H9 (cell line): ENCODE measurements around the gene TMEM151A. TPM values are rescaled to one million over a fixed set of nuclear protein-coding genes. Genes with fewer than 3 reads are reported as not detected.

Experiments
- DNase-seq: peaks from one replicate; pipeline ENCODE4 v3.0.0-alpha.2; 2017
- H2AFZ ChIP-seq: one replicate; pipeline ENCODE4 v1.6.1; 2013; ENCODE audit warnings: mild to moderate bottlenecking, low read length, control low read depth, moderate library complexity
- H2AK5ac ChIP-seq: 2 replicates; pipeline ENCODE4 v1.6.1; 2013; ENCODE audit warnings: low read length, control low read depth, mixed read lengths; ENCODE audit not compliant: insufficient read length
- H2BK120ac ChIP-seq: one replicate; pipeline ENCODE4 v1.6.1; 2013; ENCODE audit warnings: low read depth, mild to moderate bottlenecking, low read length, control low read depth, inconsistent platforms; ENCODE audit not compliant: poor library complexity, severe bottlenecking
- H2BK12ac ChIP-seq: 2 replicates; pipeline ENCODE4 v1.6.1; 2013; ENCODE audit warnings: low read length, control low read depth, mixed read lengths, low read depth; ENCODE audit not compliant: insufficient read length
- H2BK15ac ChIP-seq: 2 replicates; pipeline ENCODE4 v1.6.1; 2013; ENCODE audit warnings: low read depth, low read length, control low read depth
- H2BK20ac ChIP-seq: one replicate; pipeline ENCODE4 v1.6.1; 2013; ENCODE audit warnings: low read depth, mild to moderate bottlenecking, low read length, control low read depth, inconsistent platforms; ENCODE audit not compliant: poor library complexity, severe bottlenecking
- H2BK5ac ChIP-seq: 2 replicates; pipeline ENCODE4 v1.6.1; 2013; ENCODE audit warnings: low read length, control low read depth, mixed read lengths; ENCODE audit not compliant: insufficient read length
- H3K14ac ChIP-seq: 2 replicates; pipeline ENCODE4 v1.6.1; 2013; ENCODE audit warnings: low read length, control low read depth; ENCODE audit not compliant: insufficient read depth
- H3K18ac ChIP-seq: 2 replicates; pipeline ENCODE4 v1.6.1; 2013; ENCODE audit warnings: low read depth, mild to moderate bottlenecking, mixed read lengths, low read length, control low read depth; ENCODE audit not compliant: insufficient read length
- H3K23ac ChIP-seq: 2 replicates; pipeline ENCODE4 v1.6.1; 2013; ENCODE audit warnings: low read length, control low read depth, mixed read lengths, low read depth; ENCODE audit not compliant: insufficient read length
- H3K23me2 ChIP-seq: 2 replicates; pipeline ENCODE4 v1.6.1; 2013; ENCODE audit warnings: low read depth, mild to moderate bottlenecking, mixed read lengths, low read length, control low read depth; ENCODE audit not compliant: insufficient read length, poor library complexity, severe bottlenecking
- H3K27ac ChIP-seq: 2 replicates; pipeline ENCODE4 v1.5.1; 2013; ENCODE audit warnings: low read length, control low read depth, mixed read lengths, low read depth; ENCODE audit not compliant: insufficient read length
- H3K27me3 ChIP-seq: 2 replicates; pipeline ENCODE4 v1.6.1; 2013; ENCODE audit warnings: low read length, control low read depth, inconsistent platforms; ENCODE audit not compliant: insufficient read depth
- H3K4ac ChIP-seq: 2 replicates; pipeline ENCODE4 v1.6.1; 2013; ENCODE audit warnings: low read depth, mild to moderate bottlenecking, control low read depth, inconsistent platforms, low read length, moderate library complexity
- H3K4me1 ChIP-seq: 2 replicates; pipeline ENCODE4 v1.6.1; 2013; ENCODE audit warnings: low read length, control low read depth, inconsistent platforms; ENCODE audit not compliant: insufficient read depth
- H3K4me2 ChIP-seq: 2 replicates; pipeline ENCODE4 v1.6.1; 2013; ENCODE audit warnings: low read length, control low read depth, mixed read lengths; ENCODE audit not compliant: insufficient read length, insufficient read depth
- H3K56ac ChIP-seq: 2 replicates; pipeline ENCODE4 v1.6.1; 2013; ENCODE audit warnings: low read depth, mild to moderate bottlenecking, mixed read lengths, low read length, control low read depth; ENCODE audit not compliant: insufficient read length
- H3K79me1 ChIP-seq: 2 replicates; pipeline ENCODE4 v1.6.1; 2013; ENCODE audit warnings: low read depth, mild to moderate bottlenecking, moderate library complexity, low read length, control low read depth, inconsistent platforms; ENCODE audit not compliant: insufficient read depth, poor library complexity, severe bottlenecking
- H3K79me2 ChIP-seq: 2 replicates; pipeline ENCODE4 v1.6.1; 2013; ENCODE audit warnings: low read length, control low read depth, inconsistent platforms; ENCODE audit not compliant: insufficient read depth
- H3K9ac ChIP-seq: 2 replicates; pipeline ENCODE4 v1.6.1; 2013; ENCODE audit warnings: low read length, control low read depth, mixed read lengths; ENCODE audit not compliant: insufficient read length; ENCODE audit errors: extremely low read depth
- H3K9me3 ChIP-seq: one replicate; pipeline ENCODE4 v1.6.1; 2013; ENCODE audit warnings: low read depth, low read length, inconsistent platforms; ENCODE audit not compliant: control insufficient read depth
- H3T11ph ChIP-seq: one replicate; pipeline ENCODE4 v1.6.1; 2013; ENCODE audit warnings: mild to moderate bottlenecking, low read length, control low read depth, inconsistent platforms
- H4K20me1 ChIP-seq: one replicate; pipeline ENCODE4 v1.6.1; 2013; ENCODE audit not compliant: control insufficient read depth, insufficient read length, insufficient read depth
- H4K5ac ChIP-seq: 2 replicates; pipeline ENCODE4 v1.6.1; 2013; ENCODE audit warnings: low read depth, mild to moderate bottlenecking, mixed read lengths, low read length, control low read depth; ENCODE audit not compliant: insufficient read length
- H4K8ac ChIP-seq: replicated peaks from 2 replicates; pipeline ENCODE4 v1.6.1; 2013; ENCODE audit warnings: low read length, control low read depth, mixed read lengths, low read depth; ENCODE audit not compliant: insufficient read length
- H4K91ac ChIP-seq: 2 replicates; pipeline ENCODE4 v1.6.1; 2013; ENCODE audit warnings: low read depth, mild to moderate bottlenecking, moderate library complexity, mixed read lengths, low read length, control low read depth; ENCODE audit not compliant: insufficient read length
- H3K27ac Mint-ChIP-seq, 3 experiments: 2 replicates in 2 of 3; 3 replicates in 1 of 3; pipeline ENCODE4 v1.8.0; 2020 to 2021; ENCODE audit warnings: mixed read lengths in 3 of 3, mild to moderate bottlenecking in 1 of 3, moderate library complexity in 1 of 3
- H3K27me3 Mint-ChIP-seq: 2 replicates; pipeline ENCODE4 v1.8.0; 2021; ENCODE audit warnings: low read depth, mild to moderate bottlenecking, moderate library complexity, mixed read lengths
- H3K36me3 Mint-ChIP-seq, 3 experiments: 2 replicates in 2 of 3; 3 replicates in 1 of 3; pipeline ENCODE4 v1.8.0; 2020 to 2021; ENCODE audit warnings: low read depth in 3 of 3, mixed read lengths in 3 of 3; ENCODE audit not compliant: insufficient read depth in 1 of 3
- H3K4me1 Mint-ChIP-seq, 2 experiments: 2 replicates each; pipeline ENCODE4 v1.8.0; 2020; ENCODE audit warnings: mixed read lengths in 2 of 2
- H3K4me3 Mint-ChIP-seq, 2 experiments: 2 replicates in 1 of 2; 3 replicates in 1 of 2; pipeline ENCODE4 v1.8.0; 2020 to 2021; ENCODE audit warnings: mild to moderate bottlenecking in 2 of 2, mixed read lengths in 2 of 2, moderate library complexity in 1 of 2
- H3K9me3 Mint-ChIP-seq, 2 experiments: 2 replicates in 1 of 2; 3 replicates in 1 of 2; pipeline ENCODE4 v1.8.0; 2020; ENCODE audit warnings: mild to moderate bottlenecking in 2 of 2, mixed read lengths in 2 of 2, moderate library complexity in 1 of 2
- WGBS: extraction: QIAGEN DNeasy Blood & Tissue Kit; methylation state at CpG from one replicate; pipeline ENCODE4 v1.1.7; 2013; ENCODE audit warnings: missing lambda C conversion rate, low lambda C conversion rate, mixed read lengths; ENCODE audit not compliant: insufficient read length; ENCODE audit errors: extremely low coverage; 5-methylcytosine and 5-hydroxymethylcytosine counted together
- total RNA-seq: library from RNA; stranded (reverse); gene quantifications from 2 replicates; pipeline ENCODE4 v1.2.1, GENCODE V29; 2021
- TF ChIP-seq, protein P1 (sequence below): fragments of 200-600 bp; sonication (generic); conservative IDR thresholded peaks from 3 replicates; pipeline ENCODE4 v1.8.0; 2021; ENCODE audit warnings: antibody characterized with exemption, mild to moderate bottlenecking

The TMEM151A gene
- total RNA-seq, 1 experiment from 2014 or later, result 1.2 TPM

DNA sequence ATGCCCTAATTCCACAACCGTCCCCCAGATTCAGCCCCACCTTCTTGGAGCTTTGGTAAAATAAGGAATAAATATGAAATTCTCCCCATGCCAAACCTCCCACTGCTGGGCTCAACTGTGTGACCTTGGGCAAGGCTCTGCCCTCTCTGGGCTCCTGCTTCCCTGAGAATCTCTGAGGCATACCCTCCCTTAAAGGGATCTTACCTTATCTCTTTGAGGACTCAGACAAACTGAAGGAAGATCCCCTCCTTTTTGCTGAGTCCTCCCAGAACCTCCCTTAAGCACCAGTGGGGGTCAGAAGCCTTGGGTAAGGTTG, 22.4 kb downstream of the TMEM151A start:
- peaks cover 2% of the 10 kb centered on the region; the same call in 1 of the 2 replicates for H3K4me1 ChIP-seq
- TF ChIP-seq, protein P1, sequence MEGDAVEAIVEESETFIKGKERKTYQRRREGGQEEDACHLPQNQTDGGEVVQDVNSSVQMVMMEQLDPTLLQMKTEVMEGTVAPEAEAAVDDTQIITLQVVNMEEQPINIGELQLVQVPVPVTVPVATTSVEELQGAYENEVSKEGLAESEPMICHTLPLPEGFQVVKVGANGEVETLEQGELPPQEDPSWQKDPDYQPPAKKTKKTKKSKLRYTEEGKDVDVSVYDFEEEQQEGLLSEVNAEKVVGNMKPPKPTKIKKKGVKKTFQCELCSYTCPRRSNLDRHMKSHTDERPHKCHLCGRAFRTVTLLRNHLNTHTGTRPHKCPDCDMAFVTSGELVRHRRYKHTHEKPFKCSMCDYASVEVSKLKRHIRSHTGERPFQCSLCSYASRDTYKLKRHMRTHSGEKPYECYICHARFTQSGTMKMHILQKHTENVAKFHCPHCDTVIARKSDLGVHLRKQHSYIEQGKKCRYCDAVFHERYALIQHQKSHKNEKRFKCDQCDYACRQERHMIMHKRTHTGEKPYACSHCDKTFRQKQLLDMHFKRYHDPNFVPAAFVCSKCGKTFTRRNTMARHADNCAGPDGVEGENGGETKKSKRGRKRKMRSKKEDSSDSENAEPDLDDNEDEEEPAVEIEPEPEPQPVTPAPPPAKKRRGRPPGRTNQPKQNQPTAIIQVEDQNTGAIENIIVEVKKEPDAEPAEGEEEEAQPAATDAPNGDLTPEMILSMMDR, result no peak
- H3K23me2 ChIP-seq, result peaks cover 12% of the 10 kb centered on the region
- Mint-ChIP-seq H3K4me1 (peaks cover 26 to 37% of the 10 kb centered on the region in 2 experiments), H3K27ac (no peak overlapping the region; a peak in 1 of 7 replicates), H3K9me3 (peaks cover 1 to 9% of the 10 kb centered on the region in 2 experiments), H3K4me3 (peak overlapping the region in 1 of 2 experiments; percentile 86; a peak in 3 of 5 replicates), H3K36me3 (peaks cover 3 to 6% (median 5%) of the 10 kb centered on the region in 3 experiments; a peak in 3 of 7 replicates), H3K27me3 (peaks cover 21% of the 10 kb centered on the region)
- no peak overlapping the region for H2AFZ ChIP-seq
- no CpG with 5 or more reads among the region's 1 CpG for WGBS
- H2BK120ac ChIP-seq, result no peak overlapping the region
- no peak overlapping the region for H2BK20ac ChIP-seq
- no peak overlapping the region for H2BK15ac ChIP-seq
- H3K9ac ChIP-seq, result no peak overlapping the region
- no peak overlapping the region for H3K18ac ChIP-seq
- no peak overlapping the region for H2AK5ac ChIP-seq
- H4K8ac ChIP-seq, result no peak overlapping the region
- H3T11ph ChIP-seq, result no peak overlapping the region
- H3K4me2 ChIP-seq, result no peak overlapping the region
- no peak overlapping the region for H3K14ac ChIP-seq
- no peak overlapping the region for H2BK5ac ChIP-seq
- no peaks in the 10 kb centered on the region for H3K79me1 ChIP-seq
- no peak overlapping the region for H3K4ac ChIP-seq
- no peaks in the 10 kb centered on the region for H3K9me3 ChIP-seq
- H4K91ac ChIP-seq, result no peak overlapping the region
- no peak overlapping the region for H2BK12ac ChIP-seq
- no peaks in the 10 kb centered on the region for H3K79me2 ChIP-seq
- DNase-seq, result no peak
- no peaks in the 10 kb centered on the region for H3K27me3 ChIP-seq
- H4K20me1 ChIP-seq, result no peaks in the 10 kb centered on the region
- H4K5ac ChIP-seq, result no peak overlapping the region
- no peak overlapping the region for H3K56ac ChIP-seq
- no peak overlapping the region for H3K27ac ChIP-seq
- no peak overlapping the region for H3K23ac ChIP-seq
